Measurements from ENCODE around the gene CFAP119. TPM values are rescaled to one million over a fixed set of nuclear protein-coding genes. Genes with fewer than 3 reads are reported as not detected.
A peak's percentile ranks its signal among the peaks of the same experiment; 100 is the strongest.

The CFAP119 gene
- total and polyA plus RNA-seq, 2 of the 8 experiments (the other 6 are each of a cell fraction or from before 2014, with no cell fraction given): 5.6 to 6.0 TPM

- CTCF ChIA-PET (ENCODE audit: partially characterized antibody): no interaction called here
- no peak overlapping the region for H2AFZ ChIP-seq (ENCODE audit: low read length)
- H3K27me3 ChIP-seq (replicated peaks in 1 of 4; ENCODE audit: control insufficient read depth in 3 of 4, extremely low read depth in 1 of 4, insufficient read depth in 3 of 4, low read length in 3 of 4): no peaks in the 10 kb centered on the region
- H3K14ac ChIP-seq (ENCODE audit: insufficient read length): no peak overlapping the region
- H4K8ac ChIP-seq (ENCODE audit: extremely low read depth, insufficient read depth, low read length): no peak overlapping the region
- no peak overlapping the region for H3K56ac ChIP-seq (replicated peaks; ENCODE audit: insufficient read length, low read depth, low read length)
- H2BK15ac ChIP-seq (ENCODE audit: low read length): no peak overlapping the region
- H3K9me3 ChIP-seq (ENCODE audit: insufficient read depth in 2 of 2, low read depth in 1 of 2, low read length in 1 of 2): no peaks in the 10 kb centered on the region
- H3K36me3 ChIP-seq (ENCODE audit: control insufficient read depth in 2 of 4, insufficient read depth in 4 of 4, low read length in 3 of 4): peaks cover 0 to 18% (median 2%) of the 10 kb centered on the region in 4 experiments; a peak in 5 of 8 replicates
- H3K4me1 ChIP-seq (replicated peaks in 1 of 4; ENCODE audit: control insufficient read depth in 3 of 4, insufficient read depth in 4 of 4, low read length in 3 of 4): peaks cover 0 to 6% (median under 1%) of the 10 kb centered on the region in 4 experiments; a peak in 3 of 7 replicates
- H2BK120ac ChIP-seq (replicated peaks; ENCODE audit: low read depth, low read length): no peak overlapping the region
- H4K91ac ChIP-seq (replicated peaks; ENCODE audit: insufficient read length, low read length): no peak overlapping the region
- no peak overlapping the region for H2BK20ac ChIP-seq (ENCODE audit: low read length)
- DNase-seq (ENCODE audit: low read depth in 1 of 2, low spot score in 2 of 2): no peak
- H3K4ac ChIP-seq (replicated peaks; ENCODE audit: insufficient read length, low read depth, low read length): no peak overlapping the region
- no peak overlapping the region for H3K27ac ChIP-seq (ENCODE audit: low read depth, low read length)
- no peak overlapping the region for H3K23ac ChIP-seq (ENCODE audit: insufficient read length)
- no peak overlapping the region for H4K5ac ChIP-seq (ENCODE audit: insufficient read length, low read depth, low read length)
- no peak for TF ChIP-seq BCL11A (IDR thresholded peaks at IDR 0.05; ENCODE audit: low read depth in 2 of 2, low read length in 2 of 2)
- TF ChIP-seq POLR2A (IDR thresholded peaks at IDR 0.05; ENCODE audit: control extremely low read depth in 1 of 2, low read depth in 2 of 2, low read length in 2 of 2): 0 out of 3 replicates have a peak, but pooled peaks of 1 of the 2 experiments have one; percentile 17
- no peak overlapping the region for H2BK12ac ChIP-seq (ENCODE audit: low read depth, low read length)
- H3K9ac ChIP-seq (replicated peaks in 1 of 4; ENCODE audit: extremely low read depth in 1 of 4, low read depth in 3 of 4, low read length in 3 of 4): no peak overlapping the region
- peaks cover 2 to 6% of the 10 kb centered on the region in 2 experiments for H4K20me1 ChIP-seq (replicated peaks in 1 of 2; ENCODE audit: control insufficient read depth in 1 of 2, insufficient read depth in 2 of 2, low read length in 2 of 2)
- no peak overlapping the region for H2BK5ac ChIP-seq (ENCODE audit: low read depth, low read length)
- H3K79me1 ChIP-seq (ENCODE audit: low read depth, low read length): peaks cover under 1% of the 10 kb centered on the region; the same call in 1 of the 2 replicates
- H3K4me3 ChIP-seq (ENCODE audit: extremely low read depth in 1 of 4, insufficient read depth in 2 of 4, low read depth in 3 of 4, low read length in 4 of 4): no peak overlapping the region
- H3K18ac ChIP-seq (ENCODE audit: extremely low read depth, low read length): no peak overlapping the region
- H3K23me2 ChIP-seq (ENCODE audit: low read depth, low read length): peaks cover 5% of the 10 kb centered on the region; the same call in 1 of the 2 replicates
- no peak for FAIRE-seq
- H2AK5ac ChIP-seq (ENCODE audit: low read depth, low read length): no peak overlapping the region
- 81% methylated on average over 2 of the region's 2 CpGs; no CpG with 5 or more reads in 1 of the 2 experiments for WGBS, 2 experiments (ENCODE audit: extremely low coverage in 1 of 2, insufficient coverage in 1 of 2, insufficient read length in 1 of 2, insufficient replicate concordance in 2 of 2, low coverage in 1 of 2, low lambda C conversion rate in 2 of 2, missing lambda C conversion rate in 1 of 2)
- H3K79me2 ChIP-seq (ENCODE audit: control insufficient read depth in 1 of 2, insufficient read depth in 2 of 2, low read length in 2 of 2): peaks cover 0 to 8% of the 10 kb centered on the region in 2 experiments; a peak in 2 of 4 replicates
- POLR2A ChIA-PET (ENCODE audit: partially characterized antibody): interaction anchor here (0.9 to 1.9 kb wide), 4 partner anchors 14 to 33 kb away, joined by 3 to 6 read pairs (median 4); no protein-coding TSS in a partner anchor
- H3K4me2 ChIP-seq (ENCODE audit: insufficient read depth in 1 of 2, low read depth in 2 of 2, low read length in 2 of 2): no peak overlapping the region
Observed at GRCh38 chr16:30745082-30745481, 16.8 kb downstream of the CFAP119 start.

All from H1 (cell line).